D341Med (cell line): ENCODE results near the gene TNS1.
A peak's percentile ranks its signal among the peaks of the same experiment; 100 is the strongest.

Source experiments
- DNase-seq: peaks from one replicate; pipeline ENCODE4 v3.0.0; 2012; ENCODE audit warnings: low spot score

The TNS1 gene

GRCh38 chr2:217956586-217957457 lies 46.0 kb downstream of the TNS1 start:
- DNase-seq = no peak

GRCh38 chr2:217955881-217956493 lies 46.8 kb downstream of the TNS1 start:
- no peak for DNase-seq

GRCh38 chr2:217954971-217955740 lies 47.6 kb downstream of the TNS1 start:
- no peak for DNase-seq

DNA sequence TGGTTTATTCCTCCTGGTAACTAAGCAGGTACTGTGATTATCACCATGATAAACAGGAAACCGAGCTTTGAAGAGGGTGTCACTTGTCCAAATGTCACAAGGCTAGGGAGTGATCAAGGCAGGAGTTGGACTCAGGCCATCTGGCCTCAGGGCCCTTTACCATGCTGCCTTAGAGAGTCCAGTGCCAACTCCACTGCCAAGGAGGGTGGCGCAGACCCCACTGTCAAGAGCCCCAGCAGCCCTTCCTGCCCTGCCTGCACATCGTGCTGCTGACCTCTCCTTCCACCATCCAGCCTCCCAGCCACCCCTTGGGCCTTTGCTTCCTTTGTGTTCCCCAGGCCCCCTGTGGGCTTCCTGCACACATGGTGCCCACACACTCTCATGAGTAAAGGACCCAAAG lies 48.3 kb downstream of the TNS1 start:
- DNase-seq = no peak

DNA sequence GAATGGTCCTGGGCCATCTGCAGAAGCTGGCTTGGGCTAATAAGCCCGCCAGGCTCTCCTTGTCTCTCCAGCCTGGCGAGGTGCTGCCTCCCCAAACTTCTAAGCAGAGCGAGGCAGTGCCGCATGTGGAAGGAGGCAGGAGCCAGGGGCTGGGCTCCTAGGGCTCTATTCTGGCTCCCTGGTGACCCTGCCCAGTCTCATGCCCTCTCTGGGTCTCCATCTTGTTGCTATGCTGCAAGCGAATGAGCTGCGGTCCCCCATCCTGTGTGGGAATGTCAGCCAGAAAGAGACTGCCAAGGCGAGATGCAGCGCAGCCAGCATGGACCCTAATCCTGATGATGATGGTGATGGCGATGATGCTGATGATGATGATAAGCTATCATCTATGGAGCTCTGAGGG lies 48.7 kb downstream of the TNS1 start:
- no peak for DNase-seq

GRCh38 chr2:217953531-217953932 lies 49.3 kb downstream of the TNS1 start:
- DNase-seq = no peak

GRCh38 chr2:217953011-217953481 lies 49.7 kb downstream of the TNS1 start:
- no peak for DNase-seq

- no peak for DNase-seq
These were observed 50.4 kb downstream of the TNS1 start for GRCh38 chr2:217952409-217952808.

DNA sequence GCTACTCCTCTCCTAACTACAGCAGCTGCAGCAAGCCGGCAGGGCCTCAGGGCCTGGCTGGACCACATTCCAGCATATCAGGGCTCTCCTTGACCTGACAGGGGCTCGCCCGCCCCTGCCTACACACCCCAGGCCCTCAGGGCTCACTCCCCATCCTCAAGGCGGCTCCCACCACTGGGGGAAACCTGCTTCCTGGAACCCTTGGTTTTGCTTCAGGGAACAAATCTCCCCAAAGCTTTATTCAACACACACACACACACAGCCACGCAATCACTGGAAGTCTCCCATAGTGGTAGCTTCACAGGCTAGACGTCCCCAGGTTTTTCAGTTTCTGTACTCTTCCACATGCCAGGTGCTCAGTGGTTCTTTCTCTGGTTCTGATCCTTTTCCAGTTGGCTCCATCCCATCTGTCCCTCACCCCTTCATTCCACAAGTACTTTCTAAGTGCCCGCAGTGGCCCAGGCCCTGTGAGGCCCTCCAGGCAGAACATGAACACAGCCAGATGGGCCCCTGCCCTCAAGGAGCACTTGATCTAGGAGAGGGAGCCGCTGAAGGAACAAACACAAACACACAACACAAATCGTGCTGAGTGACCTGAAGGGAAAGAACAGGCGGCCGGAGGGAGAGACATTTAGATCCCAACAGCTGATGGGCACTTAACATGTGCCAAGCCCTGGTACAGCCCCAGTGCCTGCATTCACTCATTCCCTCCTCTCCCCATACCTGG lies 51.1 kb downstream of the TNS1 start:
- no peak for DNase-seq

DNA sequence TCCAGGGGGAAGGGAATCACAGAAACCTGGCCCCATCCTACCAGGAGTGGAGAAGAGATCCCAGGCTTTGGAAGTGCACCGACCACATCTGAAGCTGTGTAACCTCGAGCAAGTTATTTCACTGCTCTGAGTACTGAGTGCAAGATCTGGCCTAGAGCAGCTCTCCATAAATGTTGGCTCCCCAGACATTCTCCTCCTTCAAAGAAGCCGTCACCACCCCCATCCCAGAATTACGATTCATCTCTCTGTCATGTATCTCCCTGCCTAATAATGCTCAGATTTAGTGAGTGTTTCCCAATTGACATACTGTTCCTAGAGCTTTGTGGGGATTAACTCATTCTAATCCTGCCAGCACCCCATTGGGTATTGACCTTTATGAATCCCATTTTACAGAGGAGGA lies 51.7 kb downstream of the TNS1 start:
- no peak for DNase-seq

DNA sequence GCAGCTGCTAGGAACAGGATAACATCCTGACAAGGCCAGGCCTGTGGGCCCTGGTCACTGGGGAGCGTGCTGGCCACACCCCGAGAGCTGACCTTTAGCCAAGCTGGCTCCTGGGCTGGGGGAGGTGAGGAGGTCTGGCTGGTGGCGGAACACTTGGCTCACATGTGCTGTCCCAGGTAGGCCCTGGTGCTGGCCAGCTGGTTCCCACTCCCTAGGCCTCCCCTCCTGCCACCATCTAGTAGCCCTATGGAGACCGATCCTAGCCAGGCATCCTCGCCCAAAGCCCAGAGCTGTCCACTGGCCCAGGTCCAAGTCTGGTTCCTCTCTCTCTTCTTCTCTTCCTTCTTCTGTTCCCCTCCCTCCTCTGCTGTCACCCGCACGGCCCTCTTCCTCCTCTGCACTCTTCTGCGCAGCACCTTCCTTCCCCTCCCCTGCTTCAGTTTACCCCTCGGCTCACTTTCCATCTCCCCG lies 52.4 kb downstream of the TNS1 start:
- DNase-seq = no peak

DNA sequence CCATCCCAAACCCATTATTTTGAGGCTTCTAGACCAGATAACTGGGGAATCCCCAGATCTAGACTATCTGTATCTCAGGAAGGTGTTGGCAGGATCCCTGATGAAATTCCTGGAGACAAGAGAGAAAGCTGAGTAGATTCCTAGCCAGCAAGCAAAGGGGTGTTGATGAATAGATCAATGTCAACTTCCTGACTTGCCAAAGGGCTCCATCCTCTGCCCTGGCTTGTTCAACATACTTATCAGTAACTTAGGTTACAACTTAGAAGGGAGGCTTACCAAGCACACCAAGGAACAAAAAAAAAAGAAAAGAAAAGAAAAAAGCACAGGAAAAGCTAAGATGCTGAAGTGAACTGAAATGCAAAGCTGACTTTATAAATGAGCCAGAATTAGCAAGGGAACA lies 53.3 kb downstream of the TNS1 start:
- no peak for DNase-seq

DNA sequence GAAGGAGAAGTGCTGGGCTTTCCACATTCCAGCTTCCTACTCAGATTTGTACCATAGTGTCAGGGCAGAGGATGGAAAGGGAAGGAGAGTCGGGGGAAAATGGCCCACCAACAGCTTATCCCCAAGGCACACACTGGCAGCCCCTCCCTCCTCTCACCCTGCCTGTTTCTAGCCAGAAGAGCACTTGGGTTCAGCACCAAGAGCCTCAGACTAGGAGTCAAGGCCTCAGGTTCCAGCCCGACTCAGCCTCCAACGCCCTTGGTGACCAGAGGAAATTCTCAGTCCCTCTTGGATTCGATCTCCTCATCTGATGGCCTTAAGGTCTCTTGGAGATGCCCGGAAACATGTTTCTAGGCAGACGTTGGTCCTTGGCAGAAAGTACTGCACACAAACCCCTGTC lies 53.9 kb downstream of the TNS1 start:
- DNase-seq = no peak

- no peak for DNase-seq
These were observed 54.4 kb downstream of the TNS1 start for GRCh38 chr2:217948351-217948791.

GRCh38 chr2:217947383-217948350 lies 55.1 kb downstream of the TNS1 start:
- DNase-seq = no peak

- no peak for DNase-seq
These were observed 56.7 kb downstream of the TNS1 start for GRCh38 chr2:217946051-217946450.

DNA sequence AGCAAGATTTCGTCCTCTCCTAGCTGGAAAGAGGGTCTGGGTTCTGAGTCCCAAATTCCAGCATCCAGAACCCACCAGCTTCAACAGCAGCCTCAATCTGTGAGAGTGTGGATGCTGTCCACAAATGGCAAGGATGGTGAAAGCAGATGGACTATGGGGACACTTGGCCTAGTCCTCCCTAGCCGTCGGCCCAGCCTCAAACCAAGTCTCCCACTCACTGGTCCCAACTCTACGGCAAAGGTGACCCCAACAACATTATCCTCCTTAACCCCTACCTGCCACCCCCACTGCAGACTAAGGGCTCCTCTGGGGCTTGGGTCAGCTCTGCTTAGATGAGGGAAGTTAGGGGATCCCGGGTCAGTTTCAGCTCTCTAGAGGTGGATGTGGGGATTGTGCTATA lies 57.3 kb downstream of the TNS1 start:
- DNase-seq = no peak

- no peak for DNase-seq
These were observed 57.9 kb downstream of the TNS1 start for GRCh38 chr2:217944923-217945322.

DNA sequence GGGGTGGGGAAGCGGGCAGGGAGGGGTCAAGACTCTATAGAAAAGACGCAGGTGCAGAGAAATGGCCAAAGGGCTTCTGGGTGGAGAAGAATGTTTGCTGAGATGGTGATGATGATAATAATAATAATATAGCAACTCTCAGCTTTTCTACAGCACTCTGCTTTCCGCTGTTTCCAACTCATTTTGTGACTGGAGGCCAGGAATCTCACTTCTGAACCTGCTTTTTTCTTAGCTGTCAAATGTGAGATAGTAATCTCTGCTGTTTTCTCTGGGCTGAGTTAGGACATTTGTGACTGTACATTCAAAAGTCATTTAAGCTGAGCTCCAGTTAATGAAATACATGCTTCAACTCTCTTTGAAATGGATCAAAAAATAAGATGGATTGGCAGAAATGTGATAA lies 58.4 kb downstream of the TNS1 start:
- DNase-seq = no peak

- DNase-seq = peak; percentile 46
These were observed 59.1 kb downstream of the TNS1 start for GRCh38 chr2:217943446-217944321.
